ENCODE measurements around the gene ACTN1.

ACTN1 gene

GRCh38 chr14:68951035-68951797 is 27.9 kb downstream of the ACTN1 start:
- FAIRE-seq (no peak), DNase-seq (ENCODE audit: insufficient read length, low spot score) (no peak)
- no peak for TF ChIP-seq CTCF (IDR thresholded peaks at IDR 0.05; ENCODE audit: insufficient read depth, missing control alignments)

GRCh38 chr14:68950111-68950510 is 29.0 kb downstream of the ACTN1 start:
- no peak for FAIRE-seq
- DNase-seq (ENCODE audit: insufficient read length, low spot score) = no peak
- no peak for TF ChIP-seq CTCF (IDR thresholded peaks at IDR 0.05; ENCODE audit: insufficient read depth, missing control alignments)

GRCh38 chr14:68949601-68949965 is 29.5 kb downstream of the ACTN1 start:
- no peak for TF ChIP-seq CTCF (IDR thresholded peaks at IDR 0.05; ENCODE audit: insufficient read depth, missing control alignments)
- FAIRE-seq = no peak
- DNase-seq (ENCODE audit: insufficient read length, low spot score) = no peak

- DNase-seq (ENCODE audit: insufficient read length, low spot score) (no peak), FAIRE-seq (no peak)
- TF ChIP-seq CTCF (IDR thresholded peaks at IDR 0.05; ENCODE audit: insufficient read depth, missing control alignments) = no peak
These were observed 30.2 kb downstream of the ACTN1 start for GRCh38 chr14:68948686-68949600.

- peak; percentile 70 for FAIRE-seq
These were observed 31.3 kb downstream of the ACTN1 start for GRCh38 chr14:68947802-68948201.

GRCh38 chr14:68946489-68946822 is 32.6 kb downstream of the ACTN1 start:
- FAIRE-seq = no peak
- DNase-seq (ENCODE audit: insufficient read length, low spot score) = no peak
- no peak for TF ChIP-seq CTCF (IDR thresholded peaks at IDR 0.05; ENCODE audit: insufficient read depth, missing control alignments)

More at GRCh38 chr14:68947802-68948201, 31.3 kb downstream of the ACTN1 start:
- no peak for TF ChIP-seq CTCF (IDR thresholded peaks at IDR 0.05; ENCODE audit: insufficient read depth, missing control alignments)
- DNase-seq (ENCODE audit: insufficient read length, low spot score) = no peak

All from D721Med (cell line).